T follicular helper cell (primary cell): ENCODE data around the gene NANOS2.
"Not testable (repeated sequence)": the region's sequence is repeated elsewhere in the genome, so short reads cannot be mapped to it uniquely, and the experiment has no call there.

Experiments
- DNase-seq: peaks from one replicate; pipeline ENCODE4 v3.0.0-alpha.2; 2020; ENCODE audit warnings: low read depth

Gene NANOS2

GRCh38 chr19:45895983-45896599 lies 18.5 kb downstream of the NANOS2 start:
- DNase-seq, result not testable (repeated sequence)

DNA sequence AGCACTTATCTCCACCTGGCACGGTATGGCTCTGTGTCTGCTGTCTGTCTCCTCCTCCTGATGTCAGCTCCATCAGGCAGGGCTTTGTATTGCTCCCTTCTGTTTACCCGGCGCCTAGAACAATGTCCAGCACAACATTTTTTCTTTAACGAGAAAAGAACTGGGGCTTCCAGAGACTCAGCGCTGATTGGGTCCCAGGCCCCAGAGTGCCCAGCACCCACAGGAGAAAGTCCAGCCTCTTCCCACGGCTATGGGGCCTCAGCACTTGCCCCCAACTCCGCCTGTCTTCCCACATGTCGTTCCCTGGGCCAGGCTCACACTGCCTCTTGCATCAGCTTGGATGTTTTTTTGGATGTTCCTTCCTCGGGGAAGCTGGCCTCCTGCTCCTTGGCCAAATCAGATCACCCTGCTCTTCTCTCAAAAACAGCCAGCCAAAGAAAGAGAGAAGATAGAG lies 19.0 kb downstream of the NANOS2 start:
- no peak for DNase-seq

GRCh38 chr19:45890877-45891276 lies 23.7 kb downstream of the NANOS2 start:
- DNase-seq, result no peak

GRCh38 chr19:45889210-45889885 lies 25.2 kb downstream of the NANOS2 start:
- DNase-seq, result no peak

DNA sequence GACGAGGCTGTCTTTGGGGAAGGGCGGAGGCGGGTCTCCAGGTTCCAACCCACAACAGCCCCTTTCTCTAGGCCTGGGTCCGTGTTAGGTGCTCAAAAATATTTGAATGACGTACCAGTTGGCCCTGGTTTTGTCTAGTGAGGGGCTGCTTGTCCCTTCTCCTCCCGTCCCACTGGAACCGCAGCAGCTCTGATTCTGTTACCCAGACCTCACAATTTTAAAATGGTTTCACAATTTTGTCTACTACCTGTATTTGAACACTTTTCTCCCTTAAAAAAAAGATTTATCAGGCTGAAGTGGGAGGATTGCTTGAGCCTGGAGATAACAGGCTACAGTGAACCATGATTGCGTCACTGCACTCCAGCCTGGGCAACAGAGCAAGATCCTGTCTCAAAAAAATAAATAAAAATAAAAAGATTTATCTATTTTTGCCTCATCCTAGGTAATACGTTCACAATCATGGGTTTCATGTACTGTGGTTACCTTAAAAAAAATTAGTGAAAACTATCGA lies 27.3 kb downstream of the NANOS2 start:
- DNase-seq, result no peak

GRCh38 chr19:45886427-45887199 lies 28.0 kb downstream of the NANOS2 start:
- DNase-seq, result peak; percentile 84

GRCh38 chr19:45885556-45886426 lies 28.8 kb downstream of the NANOS2 start, which contains the start of gene IRF2BP1:
TSS of gene IRF2BP1 (minus strand) at chr19:45886141. CDS start at chr19:45885774, 367 bp downstream.
- DNase-seq, result peak; percentile 87

DNA sequence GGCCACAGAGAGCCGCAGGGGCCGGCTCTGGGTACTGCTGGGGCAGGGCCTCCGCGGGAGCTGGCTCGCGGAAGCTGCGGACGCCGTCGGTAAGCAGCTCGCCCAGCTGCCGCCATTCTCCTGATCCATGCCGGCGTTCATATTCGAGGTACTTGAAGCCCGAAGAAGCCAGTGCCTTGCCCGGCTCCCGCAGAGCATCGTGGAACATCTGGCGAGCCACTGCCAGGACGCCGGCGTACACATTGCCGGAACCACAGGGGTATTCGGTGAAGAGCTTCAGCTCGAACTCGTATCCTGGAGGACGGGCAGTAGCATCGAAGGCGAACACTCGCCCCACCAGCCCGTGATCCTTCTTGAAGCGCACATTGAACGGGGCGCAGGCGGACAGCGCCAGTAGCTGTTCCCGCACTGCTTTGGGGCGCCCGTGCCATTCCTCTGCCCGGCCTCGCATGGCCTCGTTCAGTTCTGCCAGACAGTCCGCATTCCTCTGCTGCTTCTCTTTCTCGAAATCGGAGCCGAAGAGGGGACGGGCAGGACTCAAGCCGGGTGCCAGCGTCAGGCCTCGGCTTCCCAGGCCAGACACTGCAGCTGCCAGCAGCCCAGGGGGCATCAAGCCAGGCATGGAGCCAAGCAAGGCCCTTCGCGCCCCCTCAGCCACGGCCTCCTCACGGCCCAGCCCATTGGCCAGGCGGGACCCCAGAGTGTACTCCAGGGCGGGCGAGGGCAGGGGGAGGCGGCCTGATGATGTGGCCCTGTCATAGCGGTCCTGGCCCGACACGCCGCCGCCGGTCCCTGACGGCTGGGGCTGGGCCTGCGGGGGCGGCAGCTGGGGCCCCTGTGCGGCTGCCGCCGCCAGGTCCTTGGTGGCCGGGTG lies 29.7 kb downstream of the NANOS2 start:
- DNase-seq, result no peak

- DNase-seq, result no peak
These were observed 30.5 kb downstream of the NANOS2 start for GRCh38 chr19:45883881-45884681.

GRCh38 chr19:45883586-45883880 lies 31.0 kb downstream of the NANOS2 start:
- DNase-seq, result no peak

- DNase-seq, result peak; percentile 74
These were observed 31.7 kb downstream of the NANOS2 start for GRCh38 chr19:45882652-45883585.

DNA sequence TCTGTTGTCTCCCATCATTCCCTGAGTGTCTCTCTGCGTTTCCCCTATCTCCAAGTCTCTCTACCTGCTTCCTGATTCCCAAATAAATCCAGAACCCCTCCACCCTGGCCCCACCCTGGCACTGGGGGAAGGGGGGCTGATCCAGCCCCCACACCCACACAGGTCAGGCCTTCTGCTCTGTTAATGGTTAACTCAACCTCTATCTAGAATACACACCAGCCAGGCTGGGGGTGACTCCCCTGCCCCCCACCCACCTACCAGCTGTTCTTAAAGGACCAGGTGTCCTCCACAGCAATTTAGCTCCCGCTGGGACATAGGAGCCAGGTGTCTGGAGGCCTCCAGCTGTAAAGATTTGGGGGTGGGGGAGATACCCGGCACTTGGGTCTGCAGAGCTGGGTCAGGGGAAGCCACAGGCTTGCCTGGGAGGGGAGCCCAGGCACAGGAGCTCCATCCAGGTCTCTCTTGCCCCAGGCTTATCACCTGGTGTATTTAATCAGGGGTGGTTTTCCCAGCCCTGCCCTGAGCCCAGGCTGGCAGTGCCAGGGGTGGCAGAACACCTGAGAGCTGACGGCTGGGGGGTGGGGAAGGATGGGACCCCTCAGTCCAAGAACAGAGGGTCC lies 32.6 kb downstream of the NANOS2 start:
- DNase-seq, result no peak

- DNase-seq, result no peak
These were observed 33.3 kb downstream of the NANOS2 start for GRCh38 chr19:45881082-45881908.

- no peak for DNase-seq
These were observed 34.6 kb downstream of the NANOS2 start for GRCh38 chr19:45879971-45880370.

- DNase-seq, result no peak
These were observed 35.5 kb downstream of the NANOS2 start for GRCh38 chr19:45879055-45879454.

GRCh38 chr19:45878043-45878794 lies 36.4 kb downstream of the NANOS2 start:
- DNase-seq, result no peak
